Fibroblast of mammary gland (primary cell): ENCODE data around the gene ADGRV1.
"Not testable (repeated sequence)": the region's sequence is repeated elsewhere in the genome, so short reads cannot be mapped to it uniquely, and the experiment has no call there.

Experiments
- DNase-seq: peaks from one replicate; pipeline ENCODE4 v3.0.0-alpha.2; 2010; ENCODE audit warnings: low read depth
- H3K4me3 ChIP-seq: 2 replicates; pipeline ENCODE4 v1.5.1; 2011; ENCODE audit warnings: low read depth, mild to moderate bottlenecking, low read length, moderate library complexity; ENCODE audit not compliant: control insufficient read depth
- TF ChIP-seq, protein P1 (sequence below): conservative IDR thresholded peaks from 2 replicates; pipeline ENCODE4 v1.5.1; 2011; ENCODE audit warnings: low read depth, low read length, inconsistent platforms; ENCODE audit not compliant: control insufficient read depth, insufficient read depth

The ADGRV1 gene

DNA sequence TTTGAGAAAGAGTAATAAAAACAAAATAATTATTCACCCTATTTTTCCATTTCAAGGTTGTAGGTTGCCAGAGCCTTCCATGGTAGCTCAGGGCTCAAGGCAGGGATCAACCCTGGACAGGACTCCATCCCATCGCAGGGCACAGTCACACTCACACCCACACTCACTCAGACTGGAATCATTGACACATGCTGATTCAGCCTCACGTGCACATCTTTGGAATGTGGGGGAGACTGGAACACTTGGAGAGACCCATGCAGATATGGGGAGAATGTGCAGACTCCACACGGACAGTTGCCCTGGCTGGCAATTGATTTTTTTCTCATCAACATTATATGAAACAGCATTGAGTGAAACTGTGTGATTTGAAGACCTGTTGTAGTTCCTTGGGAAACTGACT, 234.1 kb downstream of the ADGRV1 start:
- H3K4me3 ChIP-seq = no peak overlapping the region
- peak; percentile 26 for DNase-seq
- TF ChIP-seq, protein P1, sequence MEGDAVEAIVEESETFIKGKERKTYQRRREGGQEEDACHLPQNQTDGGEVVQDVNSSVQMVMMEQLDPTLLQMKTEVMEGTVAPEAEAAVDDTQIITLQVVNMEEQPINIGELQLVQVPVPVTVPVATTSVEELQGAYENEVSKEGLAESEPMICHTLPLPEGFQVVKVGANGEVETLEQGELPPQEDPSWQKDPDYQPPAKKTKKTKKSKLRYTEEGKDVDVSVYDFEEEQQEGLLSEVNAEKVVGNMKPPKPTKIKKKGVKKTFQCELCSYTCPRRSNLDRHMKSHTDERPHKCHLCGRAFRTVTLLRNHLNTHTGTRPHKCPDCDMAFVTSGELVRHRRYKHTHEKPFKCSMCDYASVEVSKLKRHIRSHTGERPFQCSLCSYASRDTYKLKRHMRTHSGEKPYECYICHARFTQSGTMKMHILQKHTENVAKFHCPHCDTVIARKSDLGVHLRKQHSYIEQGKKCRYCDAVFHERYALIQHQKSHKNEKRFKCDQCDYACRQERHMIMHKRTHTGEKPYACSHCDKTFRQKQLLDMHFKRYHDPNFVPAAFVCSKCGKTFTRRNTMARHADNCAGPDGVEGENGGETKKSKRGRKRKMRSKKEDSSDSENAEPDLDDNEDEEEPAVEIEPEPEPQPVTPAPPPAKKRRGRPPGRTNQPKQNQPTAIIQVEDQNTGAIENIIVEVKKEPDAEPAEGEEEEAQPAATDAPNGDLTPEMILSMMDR = no peak

DNA sequence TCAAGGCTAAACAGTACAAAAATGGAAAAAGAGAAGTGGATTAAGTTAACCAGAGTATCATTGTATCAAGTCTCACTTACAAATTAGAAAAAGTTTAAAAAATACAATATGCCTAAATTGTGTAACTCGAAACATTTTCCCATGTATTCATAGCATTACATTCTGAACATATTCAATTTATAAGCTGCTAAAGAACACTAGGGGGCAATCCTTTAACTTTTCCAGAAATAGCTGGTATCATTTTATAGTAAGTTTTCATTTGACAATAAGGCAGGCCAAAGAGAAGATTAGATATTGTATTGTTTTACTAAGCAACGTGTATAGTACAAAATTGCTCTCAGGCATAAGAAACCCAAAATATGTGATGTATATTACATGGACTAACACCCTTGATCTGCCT, 234.6 kb downstream of the ADGRV1 start:
- no peak for DNase-seq
- TF ChIP-seq, protein P1 = peak; percentile 18
- no peak overlapping the region for H3K4me3 ChIP-seq

DNA sequence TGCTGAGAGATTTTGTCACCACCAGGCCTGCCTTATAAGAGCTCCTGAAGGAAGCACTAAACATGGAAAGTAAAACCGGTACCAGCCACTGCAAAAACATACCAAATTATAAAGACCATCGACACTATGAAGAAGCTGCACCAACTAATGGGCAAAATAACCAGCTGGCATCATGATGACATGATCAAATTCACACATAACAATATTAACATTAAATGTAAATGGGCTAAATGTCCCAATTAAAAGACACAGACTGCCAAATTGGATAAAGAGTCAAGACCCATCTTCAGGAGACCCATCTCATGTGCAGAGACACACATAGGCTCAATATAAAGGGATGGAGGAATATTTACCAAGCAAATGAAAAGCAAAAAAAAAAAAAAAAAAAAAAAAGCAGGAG, 238.3 kb downstream of the ADGRV1 start:
- H3K4me3 ChIP-seq, DNase-seq: not testable (repeated sequence)

DNA sequence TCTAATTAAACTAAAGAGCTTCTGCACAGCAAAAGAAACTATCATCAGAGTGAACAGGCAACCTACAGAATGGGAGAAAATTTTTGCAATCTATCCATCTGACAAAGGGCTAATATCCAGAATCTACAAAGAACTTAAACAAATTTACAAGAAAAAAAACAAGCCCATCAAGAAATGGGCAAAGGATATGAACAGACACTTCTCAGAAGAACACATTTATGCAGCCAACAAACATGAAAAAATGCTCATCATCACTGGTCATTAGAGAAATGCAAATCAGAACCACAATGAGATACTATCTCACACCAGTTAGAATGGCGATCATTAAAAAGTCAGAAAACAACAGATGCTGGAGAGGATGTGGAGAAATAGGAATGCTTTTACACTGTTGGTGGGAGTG, 241.5 kb downstream of the ADGRV1 start:
- not testable (repeated sequence) for H3K4me3 ChIP-seq, DNase-seq

DNA sequence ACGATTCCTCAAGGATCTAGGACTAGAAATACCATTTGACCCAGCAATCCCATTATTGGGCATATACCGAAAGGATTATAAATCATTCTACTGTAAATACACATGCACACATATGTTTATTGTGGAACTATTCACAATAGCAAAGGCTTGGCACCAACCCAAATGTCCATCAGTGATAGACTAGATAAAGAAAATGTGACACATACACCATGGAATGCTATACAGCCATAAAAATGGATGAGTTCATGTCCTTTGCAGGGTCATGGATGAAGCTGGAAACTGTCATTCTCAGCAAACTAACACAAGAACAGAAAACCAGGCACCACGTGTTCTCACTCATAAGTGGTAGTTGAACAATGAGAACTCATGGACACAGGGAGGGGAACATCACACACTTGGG, 241.9 kb downstream of the ADGRV1 start:
- H3K4me3 ChIP-seq, DNase-seq: not testable (repeated sequence)

DNA sequence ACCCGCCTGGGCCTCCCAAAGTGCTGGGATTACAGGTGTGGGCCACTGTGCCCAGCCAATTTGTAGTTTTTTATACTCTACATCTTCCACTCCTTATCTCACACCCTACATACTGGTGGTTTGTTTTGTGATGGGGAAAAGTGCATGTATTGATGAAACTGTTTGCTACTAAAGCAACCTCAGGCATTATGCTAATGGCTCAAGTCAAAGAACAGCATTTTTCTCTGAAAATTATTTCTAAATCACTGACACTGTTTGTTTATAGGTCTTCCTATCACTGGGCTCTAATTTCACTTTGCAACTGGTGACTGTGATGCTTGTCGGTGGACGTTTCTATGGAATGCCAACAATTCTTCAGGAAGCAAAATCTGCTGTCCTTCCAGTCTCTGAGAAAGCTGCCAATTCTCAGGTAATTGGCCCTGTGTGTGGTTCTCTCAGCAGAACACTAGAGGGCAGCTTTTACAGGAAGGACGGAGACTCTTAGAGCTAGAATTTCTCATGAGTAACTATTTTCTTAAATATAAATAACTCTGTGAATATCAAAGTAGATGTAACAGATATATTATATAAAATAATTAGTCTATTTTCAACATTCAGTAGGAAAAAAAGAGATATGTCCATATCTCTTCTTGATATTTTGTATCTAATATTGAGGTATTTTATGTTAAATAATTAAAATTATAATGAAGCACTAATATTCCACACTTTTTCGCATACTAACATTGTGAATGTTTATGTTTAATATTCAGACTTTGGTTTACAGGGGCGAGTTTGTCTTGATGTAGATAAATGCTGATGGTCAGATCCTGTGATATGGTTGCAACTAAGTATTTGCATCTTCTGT, 244.1 kb downstream of the ADGRV1 start:
- TF ChIP-seq, protein P1 = peak; percentile 82
- DNase-seq = peak; percentile 43
- H3K4me3 ChIP-seq = no peak overlapping the region

DNA sequence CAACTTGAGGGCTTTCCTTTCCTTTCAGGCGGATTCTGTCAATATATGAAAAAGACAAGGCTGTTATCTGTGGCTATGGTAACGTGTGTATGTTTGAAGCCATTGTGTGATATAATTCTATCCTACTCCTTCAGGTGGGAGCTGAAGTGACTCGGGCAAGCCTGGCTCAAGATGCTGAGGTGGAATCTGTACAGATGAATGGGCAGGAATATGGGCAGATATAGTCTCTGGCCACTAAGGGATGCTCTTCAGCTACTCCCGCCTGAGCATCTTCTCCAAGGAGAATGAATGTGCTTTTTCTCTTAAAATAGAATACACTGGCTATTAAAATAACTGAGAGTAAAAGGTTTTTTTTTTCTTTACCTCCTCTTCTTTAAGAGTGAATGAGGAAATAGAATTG, 244.8 kb downstream of the ADGRV1 start:
- H3K4me3 ChIP-seq = no peak overlapping the region
- DNase-seq = no peak
- TF ChIP-seq, protein P1 = no peak

DNA sequence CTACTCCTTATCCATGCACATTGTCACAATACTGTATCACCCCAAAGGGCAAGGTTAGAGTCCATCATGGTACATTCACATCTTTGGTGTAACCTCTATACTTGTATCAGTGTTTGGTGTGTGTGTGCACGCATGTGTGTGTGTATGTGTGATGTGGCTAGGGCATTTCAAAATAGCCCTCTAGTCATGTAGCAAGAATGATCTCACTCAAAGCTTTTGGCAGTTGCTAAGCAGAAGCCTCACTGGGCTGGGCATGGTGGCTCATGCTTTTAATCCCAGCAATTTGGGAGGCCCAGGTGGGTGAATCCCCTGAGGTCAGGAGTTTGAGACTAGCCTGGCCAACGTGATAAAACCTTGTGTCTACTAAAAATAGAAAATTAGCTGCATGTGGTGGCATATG, 245.3 kb downstream of the ADGRV1 start:
- TF ChIP-seq, protein P1 = no peak
- H3K4me3 ChIP-seq = no peak overlapping the region
- DNase-seq = peak; percentile 39
